IMR-90 (cell line): Measurements from ENCODE around the gene IFNG-AS1.

Experiments
- FOS ChIP-seq: fragments of 150-350 bp; IDR thresholded peaks from 2 replicates; pipeline ENCODE4 v1.6.1; 2016; ENCODE audit warnings: low read depth, low read length
- MAFK ChIP-seq: IDR thresholded peaks from 2 replicates; pipeline ENCODE4 v1.6.1; 2012; ENCODE audit warnings: low read depth, low read length, improper control_type of control experiment
- MAZ ChIP-seq: IDR thresholded peaks from 2 replicates; pipeline ENCODE4 v1.6.1; 2012; ENCODE audit warnings: low read depth, mild to moderate bottlenecking, low read length, improper control_type of control experiment, moderate library complexity, borderline replicate concordance
- MXI1 ChIP-seq: IDR thresholded peaks from 2 replicates; pipeline ENCODE4 v1.6.1; 2012; ENCODE audit warnings: low read depth, mild to moderate bottlenecking, low read length, moderate library complexity, borderline replicate concordance
- POLR2A ChIP-seq: IDR thresholded peaks from 2 replicates; pipeline ENCODE4 v1.6.1; 2012; ENCODE audit warnings: mild to moderate bottlenecking, low read depth, low read length
- RAD21 ChIP-seq: IDR thresholded peaks from 2 replicates; pipeline ENCODE4 v1.6.1; 2012; ENCODE audit warnings: low read length, improper control_type of control experiment
- RCOR1 ChIP-seq: IDR thresholded peaks from 2 replicates; pipeline ENCODE4 v1.6.1; 2012; ENCODE audit warnings: mild to moderate bottlenecking, low read length, improper control_type of control experiment; ENCODE audit not compliant: insufficient replicate concordance
- TF ChIP-seq, protein P1 (sequence below): conservative IDR thresholded peaks from 2 replicates; pipeline ENCODE4 v1.5.1; 2012; ENCODE audit warnings: mild to moderate bottlenecking, low read depth, low read length, improper control_type of control experiment
- TF ChIP-seq, protein P2 (sequence below): fragments of 150-350 bp; IDR thresholded peaks from 2 replicates; pipeline ENCODE4 v1.6.1; 2017; ENCODE audit warnings: mild to moderate bottlenecking, antibody characterized with exemption, low read length, low read depth

DNA sequence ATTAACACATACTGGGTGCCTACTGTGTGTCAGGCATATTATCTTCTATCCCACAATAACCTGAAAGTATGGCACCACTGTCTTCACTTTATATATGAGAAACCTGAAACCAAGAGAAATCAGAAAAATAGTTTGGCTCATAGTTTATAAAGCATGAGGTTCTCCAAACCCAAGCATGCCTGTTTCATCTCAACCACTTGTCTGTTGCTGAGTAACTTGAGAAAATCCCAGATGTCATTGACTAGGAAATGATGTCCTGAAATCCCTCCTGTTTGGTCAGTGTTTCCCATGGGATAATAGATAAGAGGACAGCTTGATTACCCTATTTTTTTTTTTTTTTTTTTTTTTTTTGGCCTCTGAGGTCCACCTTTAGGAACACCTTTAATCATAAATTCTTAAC is 2.6 kb upstream of the IFNG-AS1 start:
- TF ChIP-seq, protein P1, sequence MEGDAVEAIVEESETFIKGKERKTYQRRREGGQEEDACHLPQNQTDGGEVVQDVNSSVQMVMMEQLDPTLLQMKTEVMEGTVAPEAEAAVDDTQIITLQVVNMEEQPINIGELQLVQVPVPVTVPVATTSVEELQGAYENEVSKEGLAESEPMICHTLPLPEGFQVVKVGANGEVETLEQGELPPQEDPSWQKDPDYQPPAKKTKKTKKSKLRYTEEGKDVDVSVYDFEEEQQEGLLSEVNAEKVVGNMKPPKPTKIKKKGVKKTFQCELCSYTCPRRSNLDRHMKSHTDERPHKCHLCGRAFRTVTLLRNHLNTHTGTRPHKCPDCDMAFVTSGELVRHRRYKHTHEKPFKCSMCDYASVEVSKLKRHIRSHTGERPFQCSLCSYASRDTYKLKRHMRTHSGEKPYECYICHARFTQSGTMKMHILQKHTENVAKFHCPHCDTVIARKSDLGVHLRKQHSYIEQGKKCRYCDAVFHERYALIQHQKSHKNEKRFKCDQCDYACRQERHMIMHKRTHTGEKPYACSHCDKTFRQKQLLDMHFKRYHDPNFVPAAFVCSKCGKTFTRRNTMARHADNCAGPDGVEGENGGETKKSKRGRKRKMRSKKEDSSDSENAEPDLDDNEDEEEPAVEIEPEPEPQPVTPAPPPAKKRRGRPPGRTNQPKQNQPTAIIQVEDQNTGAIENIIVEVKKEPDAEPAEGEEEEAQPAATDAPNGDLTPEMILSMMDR: no peak
- TF ChIP-seq MAFK: no peak
- TF ChIP-seq FOS: no peak
- TF ChIP-seq, protein P2, sequence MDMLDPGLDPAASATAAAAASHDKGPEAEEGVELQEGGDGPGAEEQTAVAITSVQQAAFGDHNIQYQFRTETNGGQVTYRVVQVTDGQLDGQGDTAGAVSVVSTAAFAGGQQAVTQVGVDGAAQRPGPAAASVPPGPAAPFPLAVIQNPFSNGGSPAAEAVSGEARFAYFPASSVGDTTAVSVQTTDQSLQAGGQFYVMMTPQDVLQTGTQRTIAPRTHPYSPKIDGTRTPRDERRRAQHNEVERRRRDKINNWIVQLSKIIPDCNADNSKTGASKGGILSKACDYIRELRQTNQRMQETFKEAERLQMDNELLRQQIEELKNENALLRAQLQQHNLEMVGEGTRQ: no peak
- no peak for TF ChIP-seq POLR2A
- TF ChIP-seq RAD21: no peak
- no peak for TF ChIP-seq MAZ
- no peak for TF ChIP-seq RCOR1
- TF ChIP-seq MXI1: no peak
